Right ventricle myocardium inferior (tissue), 1 donor: ENCODE measurements around the gene SPRED1. TPM values are rescaled to one million over a fixed set of nuclear protein-coding genes. Genes with fewer than 3 reads are reported as not detected.
"Not testable (repeated sequence)": the region's sequence is repeated elsewhere in the genome, so short reads cannot be mapped to it uniquely, and the experiment has no call there.

ENCODE experiments used
- ATAC-seq: fragments of 200-7000 bp; cut with Tn5 transposase; one replicate; pipeline ENCODE4 v1.9.1; 2020; ENCODE audit warnings: mild to moderate bottlenecking, moderate library complexity
- DNase-seq: peaks from one replicate; pipeline ENCODE4 v3.0.0; 2021; ENCODE audit errors: missing footprints
- intact Hi-C: fragments of 100-400 bp; cut with DNase I; formaldehyde crosslinking; loops from one replicate; pipeline ENCODE4 v1.11.0; 2022
- total RNA-seq: library from RNA; stranded (reverse); fragmentation: NEBNext Ultra II Directional; extraction: Animal tissue kit (Norgen Biotek cat#: 25700); gene quantifications from one replicate; pipeline ENCODE4 v1.2.1, GENCODE V29; 2021
- donor health status: DM: no; HTN: yes; CAD: no; lungs with severe emphysema.

SPRED1 gene
- total RNA-seq, 1 donor from 2014 or later: 9.9 TPM

DNA sequence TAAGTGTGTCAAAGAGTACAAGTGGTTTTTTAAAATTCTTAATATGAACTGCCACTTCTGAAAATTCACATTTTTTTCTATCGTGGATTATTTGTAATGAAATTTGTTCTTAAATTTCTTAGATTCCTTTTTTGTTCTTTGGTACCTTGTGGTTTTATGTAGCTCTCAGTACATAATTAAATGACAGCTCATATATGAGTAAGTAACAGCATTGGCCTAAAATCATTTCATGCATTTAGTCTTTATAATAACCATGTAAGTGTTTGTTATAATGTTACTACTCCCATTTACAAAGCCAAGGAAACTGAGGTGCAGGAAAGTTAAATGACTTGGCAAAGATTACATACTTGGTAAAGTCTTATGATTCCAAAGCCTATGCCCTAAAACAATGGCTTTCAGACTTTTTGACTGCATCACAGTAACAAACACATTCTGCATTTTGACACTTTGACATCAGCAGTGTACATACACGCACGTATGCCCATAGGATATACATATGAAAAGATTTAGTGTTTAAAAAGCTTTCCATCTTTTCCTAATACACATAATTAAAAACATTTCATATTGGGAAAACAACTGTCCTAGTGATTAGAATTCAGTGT lies 14.9 kb downstream of the SPRED1 start:
- intact Hi-C loops: no loop called here
- no peak for ATAC-seq
- no peak for DNase-seq

DNA sequence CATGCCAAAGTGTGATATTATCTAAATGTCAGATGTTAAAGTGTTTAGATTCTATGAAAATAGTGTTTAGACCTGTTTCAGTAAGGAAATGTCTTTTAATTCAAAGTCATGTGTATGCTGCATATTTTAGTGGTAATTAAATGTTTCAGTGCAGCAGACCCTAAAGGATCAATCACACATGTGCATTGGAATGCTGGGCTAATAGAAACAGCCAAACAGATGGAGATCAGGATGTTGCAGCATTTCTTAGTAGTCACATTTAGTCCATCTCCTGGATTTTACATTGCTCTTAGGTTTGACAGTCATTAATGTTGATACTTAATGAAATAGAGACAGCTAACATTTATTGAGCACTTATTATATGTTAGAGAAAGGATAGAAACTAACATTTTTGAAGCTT lies 18.5 kb downstream of the SPRED1 start:
- ATAC-seq: no peak
- no peak for DNase-seq
- intact Hi-C loops: no loop called here

DNA sequence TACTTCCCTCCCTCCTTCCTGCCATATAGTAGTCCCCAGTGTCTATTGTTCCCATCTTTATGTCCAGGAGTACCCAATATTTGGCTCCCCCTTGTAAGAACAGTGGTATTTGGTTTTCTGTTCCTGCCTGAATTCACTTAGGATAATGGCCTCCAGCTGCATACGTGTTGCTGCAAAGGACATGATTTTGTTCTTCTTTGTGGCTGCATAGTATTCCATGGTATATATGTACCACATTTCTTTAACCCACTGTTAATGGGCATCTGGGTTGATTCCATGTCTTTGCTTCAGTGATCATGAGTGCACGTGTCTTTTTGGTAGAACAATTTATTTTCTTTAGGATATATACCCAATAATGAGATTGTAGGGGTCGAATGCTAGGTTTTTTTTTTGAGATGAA lies 19.3 kb downstream of the SPRED1 start:
- intact Hi-C loops: no loop called here
- ATAC-seq (no peak), DNase-seq (no peak)

DNA sequence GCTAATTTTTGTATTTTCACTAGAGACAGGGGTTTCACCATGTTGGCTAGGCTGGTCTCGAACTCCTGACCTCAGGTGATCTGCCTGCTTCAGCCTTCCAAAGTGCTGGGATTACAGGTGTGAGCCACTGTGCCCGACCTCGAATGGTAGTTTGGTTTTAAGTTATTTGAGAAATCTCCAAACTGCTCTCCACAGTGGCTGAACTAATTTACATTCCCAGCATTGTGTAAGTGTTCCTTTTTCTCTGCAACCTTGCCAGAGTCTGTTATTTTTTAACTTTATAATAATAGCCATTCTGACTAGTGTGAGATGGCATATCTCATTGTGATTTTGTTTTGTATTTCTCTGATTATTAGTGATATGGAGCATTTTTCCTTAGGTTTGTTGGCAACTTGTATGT lies 19.8 kb downstream of the SPRED1 start:
- intact Hi-C loops, DNase-seq: not testable (repeated sequence)

DNA sequence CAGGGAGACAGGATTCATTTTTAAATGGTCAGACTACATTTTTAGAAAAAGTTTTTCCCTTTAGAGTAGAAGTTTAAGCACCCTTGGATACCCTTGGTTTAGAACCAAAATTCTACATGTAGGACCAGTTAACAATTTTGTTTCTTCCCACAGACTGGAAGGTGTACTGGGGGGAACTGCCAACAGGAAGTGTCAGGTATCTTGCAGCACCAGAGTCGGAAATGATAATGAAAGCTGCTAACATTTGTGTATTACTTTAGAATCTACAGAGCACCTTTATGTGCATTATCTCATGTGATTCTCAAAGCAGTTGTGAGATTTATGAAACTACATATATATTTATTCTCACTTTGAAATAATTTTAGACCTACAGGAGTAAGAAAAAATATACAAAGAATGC lies 21.5 kb downstream of the SPRED1 start:
- DNase-seq: no peak
- intact Hi-C loops: no loop called here
- no peak for ATAC-seq

More for the DNA sequence above, 19.8 kb downstream of the SPRED1 start:
- ATAC-seq: not testable (repeated sequence)

DNA sequence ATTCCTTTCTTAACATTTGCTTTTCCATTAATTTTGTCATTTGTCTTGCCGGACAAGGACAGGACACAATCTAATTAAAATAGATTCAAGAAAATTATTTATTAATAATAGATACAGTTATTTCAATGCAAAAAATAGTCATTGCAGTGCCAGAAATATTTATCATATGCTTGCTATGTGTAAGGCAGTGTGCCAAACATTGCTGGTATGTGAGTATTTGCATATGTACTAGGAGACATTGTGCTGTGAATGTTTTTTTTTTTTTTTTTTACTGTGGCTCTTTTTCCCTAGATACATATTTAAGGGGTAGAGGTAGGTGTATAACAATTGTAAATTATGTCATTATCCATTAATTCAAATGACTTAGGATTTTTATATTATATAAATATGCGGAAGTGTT lies 23.3 kb downstream of the SPRED1 start:
- intact Hi-C loops: no loop called here
- ATAC-seq (no peak), DNase-seq (no peak)

DNA sequence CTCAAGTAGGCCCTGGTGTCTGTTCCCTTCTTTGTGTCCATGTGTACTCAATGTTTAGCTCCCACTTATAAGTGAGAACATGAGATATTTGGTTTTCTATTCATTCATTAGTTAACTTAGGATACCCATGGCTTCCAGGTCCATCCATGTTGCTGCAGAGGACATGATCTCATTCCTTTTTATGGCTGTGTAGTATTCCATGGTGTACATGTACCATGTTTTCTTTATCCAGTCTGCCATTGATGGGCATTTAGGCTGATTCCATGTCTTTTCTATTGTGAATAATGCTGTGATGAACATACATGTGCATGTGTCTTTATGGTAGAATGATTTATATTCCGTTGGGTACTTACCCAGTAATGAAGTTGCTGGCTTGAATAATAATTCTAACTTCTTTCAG lies 24.6 kb downstream of the SPRED1 start:
- ATAC-seq, DNase-seq, intact Hi-C loops: not testable (repeated sequence)

DNA sequence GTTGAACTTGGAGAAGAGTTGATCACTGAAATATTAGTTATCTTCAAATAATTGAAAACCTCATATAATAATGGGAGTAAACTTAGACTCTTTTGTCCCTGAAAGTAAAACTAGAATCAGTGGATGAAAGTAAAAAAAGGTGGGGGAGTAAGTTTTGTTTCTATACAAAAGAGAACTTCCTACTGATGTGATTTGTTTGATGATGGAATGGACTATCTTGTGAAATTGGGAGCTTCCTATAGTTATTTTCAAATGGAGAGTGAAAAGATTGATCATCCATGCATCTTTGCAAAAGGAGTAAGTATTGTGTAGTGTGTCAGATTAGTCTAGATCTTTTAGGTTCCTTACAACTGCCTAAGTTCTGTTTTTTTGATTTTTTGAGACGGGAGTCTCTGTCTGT lies 28.4 kb downstream of the SPRED1 start:
- DNase-seq (no peak), ATAC-seq (no peak)
- intact Hi-C loops: no loop called here

DNA sequence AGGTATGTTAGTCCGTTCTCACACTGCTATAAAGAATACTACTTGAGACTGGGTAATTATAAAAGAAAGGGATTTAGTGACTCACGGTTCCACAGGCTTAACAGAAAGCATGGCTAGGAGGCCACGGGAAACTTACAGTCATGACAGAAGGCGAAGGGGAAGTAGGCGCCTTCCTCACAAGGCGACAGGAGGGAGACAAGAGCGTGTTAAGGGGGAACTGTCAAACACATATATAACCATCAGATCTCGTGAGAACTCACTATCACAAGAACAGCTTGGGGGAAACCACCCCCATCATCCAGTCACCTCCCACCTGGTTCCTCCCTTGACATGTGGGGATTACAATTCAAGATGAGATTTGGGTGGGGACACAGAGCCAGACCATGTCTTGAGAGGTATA lies 30.4 kb downstream of the SPRED1 start:
- intact Hi-C loops: no loop called here
- no peak for ATAC-seq
- no peak for DNase-seq

DNA sequence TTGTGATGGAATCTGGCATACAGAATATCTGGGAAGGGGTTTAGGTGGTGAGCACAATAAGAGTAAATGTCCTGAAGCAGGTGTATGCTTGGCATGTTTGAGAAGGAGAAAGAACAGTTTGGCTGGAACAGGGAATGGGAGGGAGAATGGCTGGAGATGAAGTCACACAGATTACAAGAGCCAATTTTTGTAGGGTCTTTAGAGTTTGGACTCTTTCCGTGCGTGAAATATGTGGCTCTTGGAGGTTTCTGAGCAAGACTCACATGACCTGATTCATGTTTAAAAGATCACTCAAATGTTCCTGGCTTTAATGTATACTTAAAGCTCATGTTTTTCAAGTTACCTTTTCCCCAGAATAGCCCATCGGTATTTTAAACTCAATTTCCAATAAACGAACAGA lies 32.8 kb downstream of the SPRED1 start:
- ATAC-seq (no peak), DNase-seq (no peak)
- intact Hi-C loops: no loop called here

DNA sequence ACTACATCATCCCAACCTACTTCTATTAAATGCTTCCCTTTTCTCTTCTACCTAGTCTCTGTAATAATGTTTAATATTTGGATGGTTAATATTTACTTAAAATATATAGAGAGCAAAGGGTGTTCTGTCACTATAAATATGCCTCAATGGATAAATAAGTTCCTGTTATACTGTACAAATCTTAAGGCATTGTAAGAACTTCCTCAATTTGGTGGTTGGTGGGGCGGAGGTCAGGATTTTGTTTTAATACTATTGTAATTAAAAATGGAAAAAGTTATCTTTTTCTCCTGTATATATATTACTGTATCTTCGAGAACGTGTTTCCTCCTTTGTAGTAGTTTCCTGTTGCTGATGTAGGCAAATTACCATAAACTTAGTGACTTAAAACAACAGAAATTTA lies 41.5 kb downstream of the SPRED1 start:
- DNase-seq: no peak
- intact Hi-C loops: no loop called here
- ATAC-seq: no peak

DNA sequence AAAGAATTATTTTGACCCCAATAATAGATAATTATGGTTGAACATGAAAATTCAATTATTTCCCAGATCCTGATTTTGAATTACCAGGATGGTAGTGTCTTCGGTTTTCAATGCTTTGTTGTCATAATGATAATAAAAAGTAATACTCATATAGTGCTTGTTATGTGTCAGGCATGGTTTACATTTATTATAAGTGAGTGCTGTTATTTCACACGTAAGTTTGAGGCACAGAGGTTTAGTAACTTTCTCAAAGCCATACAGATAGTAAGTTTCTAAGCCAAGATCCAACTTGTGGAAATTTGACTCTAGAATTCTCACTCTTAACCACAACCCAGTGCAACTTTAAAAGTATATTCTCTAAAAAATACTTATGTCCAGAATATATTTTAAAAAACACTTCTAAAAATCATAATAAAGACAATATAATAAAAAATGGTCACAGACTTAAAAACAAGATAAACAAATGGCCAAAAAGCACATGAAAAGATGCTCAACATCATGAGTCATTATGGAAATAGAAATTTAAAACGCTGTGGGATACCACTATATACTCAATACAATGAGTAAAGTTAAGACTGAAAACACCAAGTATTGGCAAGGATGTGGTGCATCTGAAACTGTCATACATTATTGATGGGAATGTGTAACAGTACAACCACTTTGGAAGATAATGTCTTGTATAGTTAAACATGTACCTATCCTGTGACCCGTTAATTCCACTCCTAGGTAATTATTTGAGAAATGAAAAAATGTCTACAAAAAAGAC lies 45.2 kb downstream of the SPRED1 start:
- intact Hi-C loops: no loop called here
- no peak for ATAC-seq
- no peak for DNase-seq

DNA sequence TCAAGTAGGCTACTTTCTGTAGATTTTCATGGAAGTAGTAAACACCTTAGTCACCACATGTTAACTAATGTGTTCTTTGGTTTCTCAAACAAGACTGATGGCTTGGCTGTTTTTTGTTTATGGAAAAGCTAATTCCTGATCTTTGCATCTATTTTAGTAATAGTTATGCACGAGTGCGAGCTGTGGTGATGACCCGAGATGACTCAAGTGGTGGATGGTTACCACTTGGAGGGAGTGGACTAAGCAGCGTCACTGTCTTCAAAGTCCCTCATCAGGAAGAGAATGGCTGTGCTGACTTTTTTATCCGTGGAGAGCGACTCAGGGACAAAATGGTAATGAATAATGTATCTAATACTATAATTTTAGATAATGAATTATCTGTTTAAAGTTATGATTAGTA lies 46.6 kb downstream of the SPRED1 start:
- DNase-seq (no peak), ATAC-seq (no peak)
- intact Hi-C loops: no loop called here

DNA sequence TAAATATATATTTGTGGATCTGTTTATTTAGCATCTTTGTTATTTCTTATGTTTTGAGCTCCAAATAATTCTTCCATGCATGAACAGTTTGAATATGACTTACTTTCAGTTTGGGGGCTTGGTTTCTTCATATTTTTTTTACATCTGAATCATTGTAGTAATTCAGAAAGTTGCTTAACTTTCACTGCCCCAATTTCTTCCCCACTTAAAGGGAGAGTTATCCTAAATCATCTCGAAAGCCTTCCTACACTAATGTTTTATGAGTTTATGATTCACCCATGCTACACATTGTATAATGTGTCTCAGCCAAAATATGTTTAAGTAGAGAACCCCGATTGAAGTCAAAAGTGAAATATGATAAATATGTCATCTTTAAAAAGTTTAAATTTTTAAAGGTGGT lies 47.8 kb downstream of the SPRED1 start:
- no peak for ATAC-seq
- no peak for DNase-seq
- intact Hi-C loops: loop anchor here (5.0 kb wide), 1 partner anchor 48 kb away; the partner anchor contains the start of gene SPRED1

DNA sequence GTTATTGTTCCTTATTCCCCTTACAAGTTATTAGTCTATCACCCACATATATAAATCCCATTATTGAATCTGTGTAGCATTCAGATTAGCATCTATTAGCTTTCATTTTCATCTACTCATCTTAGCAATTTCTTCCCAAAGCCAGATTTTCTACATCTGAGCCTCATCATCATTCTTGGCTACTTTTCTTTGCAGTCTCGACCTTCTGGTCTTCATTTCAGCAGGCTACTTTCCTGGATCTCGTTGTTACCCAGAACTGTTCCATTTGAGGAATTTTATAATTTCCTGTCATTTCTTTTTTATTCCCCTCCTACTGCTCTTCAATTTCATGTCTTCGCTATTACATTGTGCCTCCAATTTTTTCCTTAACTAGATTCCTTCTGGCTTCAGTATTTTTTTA lies 51.8 kb downstream of the SPRED1 start:
- ATAC-seq (no peak), DNase-seq (no peak)
- intact Hi-C loops: loop anchor here (5.0 kb wide), 1 partner anchor 52 kb away; the partner anchor contains the start of gene SPRED1

DNA sequence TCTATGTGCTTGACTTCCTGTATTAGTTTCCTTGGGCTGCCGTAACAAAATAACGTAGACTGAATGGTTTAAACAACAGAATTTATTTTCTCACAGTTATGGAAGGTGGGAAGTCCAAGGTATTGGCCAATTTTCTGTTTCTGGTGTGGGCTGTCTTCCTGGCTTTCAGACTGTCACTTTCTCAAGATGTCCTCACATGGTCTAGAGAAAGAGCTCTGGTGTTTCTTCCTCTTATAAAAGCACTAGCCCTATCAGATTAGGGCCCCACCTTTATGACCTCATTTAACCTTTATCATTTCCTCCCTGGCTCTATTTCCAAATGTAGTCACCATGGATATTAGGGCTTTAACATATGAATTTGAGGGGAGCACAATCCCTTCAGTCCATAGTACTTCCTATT lies 54.6 kb downstream of the SPRED1 start:
- intact Hi-C loops: no loop called here
- DNase-seq: no peak
- ATAC-seq: no peak

DNA sequence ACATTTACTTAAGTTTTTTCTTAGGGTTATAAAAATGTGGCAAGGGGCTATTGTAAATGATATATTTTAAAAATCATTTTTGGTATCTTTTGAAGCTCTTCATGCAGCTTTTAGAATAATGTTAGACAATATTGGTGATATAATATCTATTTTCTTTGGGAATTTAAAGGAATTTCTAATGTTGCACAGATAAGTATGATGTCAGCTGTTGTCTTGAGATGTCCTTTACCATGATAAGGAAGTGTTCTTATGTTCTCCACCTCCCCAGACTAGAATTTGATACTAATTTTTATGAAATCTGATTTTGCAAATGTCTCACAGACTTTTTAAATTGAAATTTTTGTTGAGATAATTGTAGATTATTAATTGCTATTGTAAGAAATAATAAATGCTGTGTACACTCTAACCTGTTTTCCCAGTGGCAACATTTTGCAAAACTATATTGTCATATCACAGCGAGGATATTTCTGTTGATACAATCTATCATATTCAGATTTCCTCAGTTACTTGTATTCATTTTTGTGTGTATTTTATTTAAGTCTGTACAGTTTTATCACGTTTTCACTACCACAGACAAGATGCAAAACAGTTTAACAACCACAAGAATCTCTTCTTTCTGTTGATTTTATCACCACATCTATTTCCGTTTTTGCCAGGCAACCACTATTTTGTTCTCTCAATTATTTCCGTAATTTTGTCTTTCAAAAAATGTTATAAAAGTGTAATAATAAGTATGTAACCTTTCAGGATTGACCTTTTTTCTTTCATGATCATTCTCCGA lies 55.4 kb downstream of the SPRED1 start:
- intact Hi-C loops: no loop called here
- DNase-seq (no peak), ATAC-seq (no peak)

DNA sequence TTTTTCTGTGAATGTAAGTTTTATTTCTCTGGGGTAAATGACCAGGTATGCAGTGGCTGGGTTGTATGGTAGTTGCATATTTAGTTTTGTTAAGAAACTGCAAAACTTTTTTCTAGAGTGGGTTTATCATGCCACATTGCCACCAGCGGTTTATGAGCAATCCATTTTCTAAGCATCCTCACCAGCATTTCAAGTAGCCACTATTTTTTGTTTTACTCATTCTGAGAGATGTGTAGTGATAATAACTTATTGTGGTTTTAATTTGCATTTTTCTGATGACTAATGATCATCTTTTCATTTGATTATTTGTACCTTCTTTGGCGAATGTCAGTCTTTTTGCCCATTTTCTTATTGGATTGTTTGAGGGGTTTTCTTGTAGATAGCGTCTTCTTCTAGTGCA lies 56.2 kb downstream of the SPRED1 start:
- DNase-seq: no peak
- intact Hi-C loops: no loop called here
- ATAC-seq: no peak

DNA sequence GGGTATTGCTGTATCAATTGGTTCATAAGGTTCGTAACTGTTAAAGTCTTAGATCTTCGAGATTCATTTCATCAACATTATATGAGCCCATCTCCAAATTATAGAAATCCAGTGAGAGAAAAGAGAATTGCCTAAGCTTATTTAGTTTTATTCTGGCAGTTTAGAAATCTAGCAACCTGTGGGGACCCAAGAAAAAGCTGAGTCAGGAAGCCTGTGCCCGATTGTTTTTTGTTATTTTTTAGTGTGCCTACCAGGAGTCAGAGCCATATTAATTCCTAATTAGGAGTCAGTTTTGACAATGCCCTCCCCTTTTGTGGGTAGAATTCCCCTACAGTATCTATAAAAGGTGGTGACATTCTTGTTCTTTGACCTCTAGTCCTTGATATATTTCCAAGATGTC lies 59.6 kb downstream of the SPRED1 start:
- ATAC-seq (no peak), DNase-seq (no peak)
- intact Hi-C loops: no loop called here

DNA sequence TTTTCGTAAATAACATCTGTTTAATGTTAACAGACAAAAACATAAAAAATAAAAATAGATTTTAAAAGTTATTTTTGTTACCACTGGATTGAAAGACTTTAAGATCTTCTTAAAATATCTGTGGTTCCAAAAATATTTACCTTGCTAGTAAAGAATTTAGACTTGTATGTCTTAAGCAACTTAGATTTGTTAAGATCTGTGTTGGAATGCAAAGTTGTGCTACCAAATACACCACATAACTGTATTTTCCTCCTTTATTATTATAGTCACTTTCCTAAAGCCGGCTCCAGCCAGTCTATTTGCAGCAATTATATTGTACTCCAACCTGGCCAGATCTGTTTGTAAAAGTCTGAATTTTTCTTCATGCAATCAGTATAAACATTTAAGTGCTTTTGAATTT lies 63.7 kb downstream of the SPRED1 start:
- DNase-seq (no peak), ATAC-seq (no peak)
- intact Hi-C loops: no loop called here
